Transverse colon (tissue), 4 donors: ENCODE measurements around the gene GCFC2.

Source experiments
- EP300 ChIP-seq: sonication (generic); formaldehyde crosslinking; IDR thresholded peaks from one replicate; pipeline ENCODE4 v1.6.1; 2017; ENCODE audit warnings: antibody characterized with exemption, low read depth
- POLR2A ChIP-seq: fragments of 450-650 bp; IDR thresholded peaks from one replicate; pipeline ENCODE4 v1.6.1; 2016; ENCODE audit warnings: antibody characterized with exemption, mild to moderate bottlenecking, moderate library complexity
- POLR2AphosphoS5 ChIP-seq, 3 donors: sonication (generic); formaldehyde crosslinking; IDR thresholded peaks; one replicate each; pipeline ENCODE4 v1.6.1; 2016; ENCODE audit warnings: antibody characterized with exemption in 3 of 3
- TF ChIP-seq, protein P1 (sequence below), 5 experiments: fragments of 200-600 bp in 3 of 5; fragments of 450-650 bp in 2 of 5; sonication (generic) in 3 of 5; IDR thresholded peaks; 1 replicate in 2 of 5; 2 replicates in 3 of 5; pipeline ENCODE4 v1.5.1; 2016 to 2017; ENCODE audit warnings: antibody characterized with exemption in 5 of 5, inconsistent platforms in 3 of 5, mild to moderate bottlenecking in 2 of 5, moderate library complexity in 1 of 5

DNA sequence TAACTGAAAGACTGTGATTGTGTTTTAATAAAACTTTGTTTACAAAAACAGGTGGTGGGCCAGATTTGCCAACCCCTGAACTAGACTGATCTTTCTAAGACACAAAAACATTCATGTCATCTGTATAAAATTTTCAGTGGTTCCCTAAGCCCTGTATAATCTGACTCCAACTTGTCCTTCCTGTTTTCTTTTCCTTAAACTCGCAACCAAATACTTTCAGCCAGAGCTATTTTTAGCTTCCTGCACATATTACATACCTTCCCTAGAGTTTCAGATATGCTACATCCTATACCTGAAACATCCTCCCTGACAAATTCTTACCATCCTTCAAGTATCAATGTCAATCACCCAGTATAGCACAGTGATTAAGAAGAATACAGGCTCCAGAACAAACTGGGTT lies 4.8 kb downstream of the GCFC2 start:
- TF ChIP-seq, protein P1, sequence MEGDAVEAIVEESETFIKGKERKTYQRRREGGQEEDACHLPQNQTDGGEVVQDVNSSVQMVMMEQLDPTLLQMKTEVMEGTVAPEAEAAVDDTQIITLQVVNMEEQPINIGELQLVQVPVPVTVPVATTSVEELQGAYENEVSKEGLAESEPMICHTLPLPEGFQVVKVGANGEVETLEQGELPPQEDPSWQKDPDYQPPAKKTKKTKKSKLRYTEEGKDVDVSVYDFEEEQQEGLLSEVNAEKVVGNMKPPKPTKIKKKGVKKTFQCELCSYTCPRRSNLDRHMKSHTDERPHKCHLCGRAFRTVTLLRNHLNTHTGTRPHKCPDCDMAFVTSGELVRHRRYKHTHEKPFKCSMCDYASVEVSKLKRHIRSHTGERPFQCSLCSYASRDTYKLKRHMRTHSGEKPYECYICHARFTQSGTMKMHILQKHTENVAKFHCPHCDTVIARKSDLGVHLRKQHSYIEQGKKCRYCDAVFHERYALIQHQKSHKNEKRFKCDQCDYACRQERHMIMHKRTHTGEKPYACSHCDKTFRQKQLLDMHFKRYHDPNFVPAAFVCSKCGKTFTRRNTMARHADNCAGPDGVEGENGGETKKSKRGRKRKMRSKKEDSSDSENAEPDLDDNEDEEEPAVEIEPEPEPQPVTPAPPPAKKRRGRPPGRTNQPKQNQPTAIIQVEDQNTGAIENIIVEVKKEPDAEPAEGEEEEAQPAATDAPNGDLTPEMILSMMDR (IDR thresholded peaks at IDR 0.05), result no peak
- TF ChIP-seq POLR2A, result no peak
- TF ChIP-seq EP300, result no peak
- TF ChIP-seq POLR2AphosphoS5 (IDR thresholded peaks at IDR 0.05), result no peak
